ENCODE data around the gene RBMS3. TPM values are rescaled to one million over a fixed set of nuclear protein-coding genes. Genes with fewer than 3 reads are reported as not detected.
A peak's percentile ranks its signal among the peaks of the same experiment; 100 is the strongest.

Gene RBMS3
- total RNA-seq, 1 donor from 2014 or later, result 33.0 TPM

- TF ChIP-seq EZH2 (IDR thresholded peaks at IDR 0.05; ENCODE audit: insufficient read depth, low read length), result no peak
- TF ChIP-seq CTCF (IDR thresholded peaks at IDR 0.05; ENCODE audit: insufficient read depth, low read depth, low read length), result no peak
- H3K27me3 Mint-ChIP-seq (ENCODE audit: low read depth, unreplicated experiment), result no peaks in the 10 kb centered on the region
- no peak for DNase-seq (ENCODE audit: low read depth)
- peaks cover 18% of the 10 kb centered on the region for H3K4me1 Mint-ChIP-seq (ENCODE audit: low read depth, unreplicated experiment)
- Histone ChIP-seq H3K9me3 (ENCODE audit: insufficient read depth, low read depth, low read length) (no peaks in the 10 kb centered on the region), H3K4me2 (ENCODE audit: low read length) (peak overlapping the region; percentile 35), H3K9ac (ENCODE audit: low read length) (no peak overlapping the region), H3K27ac (ENCODE audit: low read depth, low read length) (peak overlapping the region; percentile 49), H3K36me3 (ENCODE audit: insufficient read depth, low read length) (no peaks in the 10 kb centered on the region), H3K4me1 (ENCODE audit: insufficient read depth, low read length) (peaks cover 15% of the 10 kb centered on the region), H2AFZ (ENCODE audit: low read depth, low read length) (no peak overlapping the region), H3K79me2 (ENCODE audit: insufficient read depth, low read length) (no peaks in the 10 kb centered on the region), H3K27me3 (ENCODE audit: insufficient read depth, low read length) (no peaks in the 10 kb centered on the region), H4K20me1 (ENCODE audit: insufficient read depth, low read length) (no peaks in the 10 kb centered on the region), H3K4me3 (ENCODE audit: insufficient read depth, low read depth, low read length) (no peak overlapping the region)
- no peaks in the 10 kb centered on the region for H3K36me3 Mint-ChIP-seq (ENCODE audit: low read depth, unreplicated experiment)
- no peak for FAIRE-seq
- H3K9me3 Mint-ChIP-seq (ENCODE audit: unreplicated experiment), result no peaks in the 10 kb centered on the region
- H3K4me3 Mint-ChIP-seq (ENCODE audit: unreplicated experiment), result no peak overlapping the region
- H3K27ac Mint-ChIP-seq (ENCODE audit: unreplicated experiment), result peak overlapping the region; percentile 23
Observed at GRCh38 chr3:29643034-29643425, 362.2 kb downstream of the RBMS3 start.

GRCh38 chr3:29644261-29644660 lies 363.4 kb downstream of the RBMS3 start:
- no peaks in the 10 kb centered on the region for H3K36me3 ChIP-seq (ENCODE audit: insufficient read depth, low read length)
- no peak overlapping the region for H3K9ac ChIP-seq (ENCODE audit: low read length)
- TF ChIP-seq EZH2 (IDR thresholded peaks at IDR 0.05; ENCODE audit: insufficient read depth, low read length) (no peak), CTCF (IDR thresholded peaks at IDR 0.05; ENCODE audit: insufficient read depth, low read depth, low read length) (no peak)
- no peaks in the 10 kb centered on the region for H3K79me2 ChIP-seq (ENCODE audit: insufficient read depth, low read length)
- Mint-ChIP-seq H3K4me1 (ENCODE audit: low read depth, unreplicated experiment) (peaks cover 17% of the 10 kb centered on the region), H3K9me3 (ENCODE audit: unreplicated experiment) (no peaks in the 10 kb centered on the region), H3K27ac (ENCODE audit: unreplicated experiment) (no peak overlapping the region), H3K4me3 (ENCODE audit: unreplicated experiment) (no peak overlapping the region), H3K36me3 (ENCODE audit: low read depth, unreplicated experiment) (no peaks in the 10 kb centered on the region), H3K27me3 (ENCODE audit: low read depth, unreplicated experiment) (no peaks in the 10 kb centered on the region)
- no peaks in the 10 kb centered on the region for H4K20me1 ChIP-seq (ENCODE audit: insufficient read depth, low read length)
- H3K4me1 ChIP-seq (ENCODE audit: insufficient read depth, low read length), result peaks cover 14% of the 10 kb centered on the region
- no peak overlapping the region for H2AFZ ChIP-seq (ENCODE audit: low read depth, low read length)
- H3K4me2 ChIP-seq (ENCODE audit: low read length), result no peak overlapping the region
- H3K27ac ChIP-seq (ENCODE audit: low read depth, low read length), result no peak overlapping the region
- no peak for DNase-seq (ENCODE audit: low read depth)
- H3K27me3 ChIP-seq (ENCODE audit: insufficient read depth, low read length), result no peaks in the 10 kb centered on the region
- no peaks in the 10 kb centered on the region for H3K9me3 ChIP-seq (ENCODE audit: insufficient read depth, low read depth, low read length)
- FAIRE-seq, result no peak
- no peak overlapping the region for H3K4me3 ChIP-seq (ENCODE audit: insufficient read depth, low read depth, low read length)

GRCh38 chr3:29644956-29645636 lies 364.2 kb downstream of the RBMS3 start:
- H3K9me3 Mint-ChIP-seq (ENCODE audit: unreplicated experiment), result no peaks in the 10 kb centered on the region
- no peak for FAIRE-seq
- no peak overlapping the region for H2AFZ ChIP-seq (ENCODE audit: low read depth, low read length)
- no peaks in the 10 kb centered on the region for H4K20me1 ChIP-seq (ENCODE audit: insufficient read depth, low read length)
- H3K36me3 Mint-ChIP-seq (ENCODE audit: low read depth, unreplicated experiment), result no peaks in the 10 kb centered on the region
- H3K4me3 Mint-ChIP-seq (ENCODE audit: unreplicated experiment), result no peak overlapping the region
- no peak overlapping the region for H3K9ac ChIP-seq (ENCODE audit: low read length)
- no peaks in the 10 kb centered on the region for H3K36me3 ChIP-seq (ENCODE audit: insufficient read depth, low read length)
- peaks cover 13% of the 10 kb centered on the region for H3K4me1 ChIP-seq (ENCODE audit: insufficient read depth, low read length)
- H3K27ac Mint-ChIP-seq (ENCODE audit: unreplicated experiment), result no peak overlapping the region
- no peaks in the 10 kb centered on the region for H3K9me3 ChIP-seq (ENCODE audit: insufficient read depth, low read depth, low read length)
- no peak for DNase-seq (ENCODE audit: low read depth)
- H3K27me3 ChIP-seq (ENCODE audit: insufficient read depth, low read length), result no peaks in the 10 kb centered on the region
- H3K79me2 ChIP-seq (ENCODE audit: insufficient read depth, low read length), result no peaks in the 10 kb centered on the region
- no peaks in the 10 kb centered on the region for H3K27me3 Mint-ChIP-seq (ENCODE audit: low read depth, unreplicated experiment)
- peaks cover 17% of the 10 kb centered on the region for H3K4me1 Mint-ChIP-seq (ENCODE audit: low read depth, unreplicated experiment)
- TF ChIP-seq CTCF (IDR thresholded peaks at IDR 0.05; ENCODE audit: insufficient read depth, low read depth, low read length) (no peak), EZH2 (IDR thresholded peaks at IDR 0.05; ENCODE audit: insufficient read depth, low read length) (no peak)
- no peak overlapping the region for H3K4me2 ChIP-seq (ENCODE audit: low read length)
- no peak overlapping the region for H3K27ac ChIP-seq (ENCODE audit: low read depth, low read length)
- H3K4me3 ChIP-seq (ENCODE audit: insufficient read depth, low read depth, low read length), result no peak overlapping the region
